DMS153 treated with DMSO at 0.1 percent for 48 hours (cell line): ENCODE measurements around the gene WLS.

Experiments
- DNase-seq: peaks from one replicate; lab custom pipeline; 2025; ENCODE audit not compliant: unreplicated experiment; lab: John Stamatoyannopoulos, UW

WLS gene

DNA sequence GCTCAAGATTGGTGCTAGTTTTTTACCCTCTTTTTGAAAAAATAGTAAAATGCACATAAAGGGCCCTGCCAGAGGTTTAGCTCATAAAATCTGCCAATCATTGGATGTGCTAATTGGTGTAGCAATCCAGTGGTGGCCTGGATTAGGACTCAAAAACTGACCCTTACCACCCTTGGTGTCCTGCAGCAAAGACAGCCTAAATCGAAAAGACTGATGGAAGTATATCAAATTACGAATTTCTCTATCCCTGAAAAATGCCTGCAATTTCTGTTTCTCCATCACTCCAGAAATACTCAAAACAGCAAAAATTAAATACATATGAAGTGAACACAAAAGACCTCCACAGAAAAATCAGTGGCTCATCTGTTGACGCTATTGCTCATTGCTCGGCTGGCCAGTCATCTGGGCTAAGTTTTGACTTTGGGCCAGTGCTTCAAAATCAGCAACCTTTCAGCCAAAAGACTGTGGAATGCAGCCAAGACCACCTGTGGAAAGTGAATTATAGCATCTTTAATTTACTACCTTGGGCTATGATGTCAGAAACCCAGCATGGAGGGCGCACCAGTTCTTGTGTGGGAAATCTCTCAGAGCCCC, 30.0 kb downstream of the WLS start:
- no peak for DNase-seq

DNA sequence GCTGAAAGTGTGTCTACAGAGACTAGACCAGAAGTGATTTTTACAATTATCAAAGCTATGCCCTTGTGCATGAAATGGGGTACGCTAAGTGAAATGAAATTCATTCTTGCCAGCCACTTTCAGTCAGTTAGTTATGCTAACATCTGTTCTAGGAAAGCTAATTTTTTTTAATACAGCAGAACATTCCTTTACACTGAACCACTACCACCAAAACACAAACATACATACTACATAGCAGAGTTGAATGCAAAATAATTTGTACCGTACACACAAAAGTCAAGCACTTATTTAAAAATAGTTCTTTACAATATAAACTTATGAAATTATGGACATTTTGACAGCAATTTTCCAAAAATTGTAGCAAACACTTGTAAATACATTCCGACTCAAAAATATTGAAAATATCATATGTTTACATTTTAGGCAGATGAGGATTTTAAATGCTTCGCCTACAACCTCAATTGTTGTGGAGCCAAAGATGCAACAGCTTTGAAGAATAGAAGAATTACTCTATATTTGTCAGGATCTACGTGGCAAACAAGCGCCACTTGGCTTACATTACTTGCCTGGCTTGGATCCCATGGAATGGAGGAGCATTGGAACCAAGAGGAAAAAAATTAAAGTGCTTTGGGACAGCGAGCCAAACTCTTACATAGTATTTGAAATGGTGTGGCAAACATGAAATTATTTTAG, 30.6 kb downstream of the WLS start:
- no peak for DNase-seq

DNA sequence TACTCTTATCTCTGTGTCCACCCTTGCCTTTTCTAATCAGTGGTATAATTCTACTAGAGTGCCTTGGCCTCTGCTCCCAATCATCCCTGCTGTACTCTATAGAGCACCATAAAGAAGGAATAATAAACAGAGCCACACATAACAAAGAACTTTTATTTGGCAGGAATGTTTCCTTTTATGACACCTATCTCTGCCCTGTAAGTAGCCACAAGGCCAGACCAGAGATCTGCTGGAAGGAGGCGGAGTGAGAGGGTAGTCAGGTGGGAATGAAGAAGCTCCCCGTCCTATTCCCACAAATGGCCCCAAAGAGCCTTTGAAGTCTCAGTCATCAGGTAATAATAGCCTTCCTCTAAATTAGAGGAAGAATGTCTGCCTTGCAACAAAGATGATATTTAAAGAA, 32.7 kb downstream of the WLS start:
- DNase-seq, result no peak

DNA sequence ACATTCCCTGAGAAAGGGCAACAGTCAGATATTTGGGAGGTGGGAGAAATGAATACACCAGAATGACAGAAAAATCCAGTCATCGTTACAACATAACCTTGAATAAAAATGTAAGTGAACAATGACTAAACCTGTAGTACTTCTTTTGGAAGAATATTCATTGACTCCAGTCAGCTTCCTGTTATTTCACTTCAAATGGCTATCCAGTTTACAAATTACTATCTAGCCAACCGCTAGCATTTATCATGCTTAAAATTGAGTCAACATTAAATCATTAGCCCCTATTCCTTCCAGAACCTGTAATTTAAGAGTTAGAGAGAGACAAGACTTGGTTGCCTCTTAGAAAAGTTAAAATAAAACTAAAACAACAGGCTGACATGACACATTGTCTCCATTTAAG, 33.6 kb downstream of the WLS start:
- no peak for DNase-seq

DNA sequence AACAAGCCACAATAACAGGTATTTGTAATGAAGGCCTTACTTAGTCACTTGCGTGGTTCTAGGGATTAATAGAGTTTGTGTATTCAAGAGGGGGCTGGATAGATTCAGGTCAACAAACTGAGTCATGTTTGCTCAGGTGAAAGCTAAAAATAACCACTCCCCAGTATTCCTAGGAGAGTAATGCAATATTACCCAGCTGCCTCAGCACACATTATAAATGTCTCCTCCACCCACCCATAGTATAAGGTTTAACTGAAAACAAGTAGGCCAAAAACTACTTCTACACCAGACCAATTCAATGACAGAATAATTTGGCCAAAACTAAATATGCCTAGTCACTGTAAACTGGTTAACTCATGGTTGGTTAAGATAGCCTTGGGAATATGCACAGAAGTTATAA, 34.4 kb downstream of the WLS start:
- DNase-seq, result peak; percentile 53

DNA sequence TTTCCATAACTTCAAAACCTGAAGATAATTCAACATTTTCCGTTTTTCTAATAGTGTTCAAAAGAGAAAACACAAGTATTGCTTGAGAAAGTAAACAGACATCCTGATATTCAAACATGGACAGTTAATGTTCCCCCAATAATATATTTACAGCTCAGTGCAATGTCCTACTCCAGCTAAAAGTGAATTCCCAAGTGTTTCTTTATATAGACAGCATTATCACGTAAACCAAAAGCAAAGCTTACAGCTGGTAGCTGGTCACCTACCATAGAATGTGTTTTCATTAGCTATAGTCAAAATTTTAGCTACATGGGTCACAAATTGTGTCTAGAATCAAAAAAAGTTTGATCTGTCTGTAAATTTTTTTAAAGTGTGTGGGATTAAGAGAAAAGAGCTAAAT, 34.9 kb downstream of the WLS start:
- no peak for DNase-seq

DNA sequence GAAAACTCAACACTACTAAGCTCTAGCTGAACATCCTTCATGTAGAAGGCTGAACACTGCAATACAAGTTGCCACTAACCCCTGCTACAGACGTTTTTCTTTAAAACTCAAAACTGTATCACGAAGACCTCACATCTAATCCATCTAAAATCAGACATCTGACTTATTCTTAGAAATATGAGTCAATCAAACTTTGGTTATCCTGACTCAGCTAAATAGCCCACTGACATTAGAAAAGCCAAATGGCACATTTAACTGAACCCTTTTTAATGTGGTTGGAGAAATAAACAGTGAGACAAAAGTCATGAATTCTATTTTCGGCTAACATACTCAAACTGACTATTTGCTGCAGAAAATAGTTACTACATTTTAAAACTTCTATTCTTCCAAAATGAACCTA, 35.6 kb downstream of the WLS start:
- DNase-seq, result no peak

DNA sequence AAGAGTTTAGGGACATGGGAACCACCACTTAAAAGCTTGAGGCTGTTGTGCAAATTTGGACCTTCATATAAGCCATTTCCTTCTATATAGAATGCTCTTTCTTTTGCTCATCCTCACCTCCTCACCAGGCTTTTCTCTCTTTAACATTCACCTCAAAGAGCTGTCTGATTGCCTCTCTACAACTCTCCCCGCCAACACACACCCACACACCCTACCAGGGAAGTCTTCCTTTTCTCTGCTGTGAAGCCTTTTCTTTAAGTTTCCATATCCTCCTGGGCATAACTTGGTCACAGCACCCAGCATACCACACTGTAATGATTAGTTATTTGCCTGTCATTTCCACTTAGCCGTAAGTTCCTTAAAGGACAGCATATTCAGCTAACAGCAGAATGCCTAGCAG, 40.6 kb downstream of the WLS start:
- DNase-seq, result no peak

DNA sequence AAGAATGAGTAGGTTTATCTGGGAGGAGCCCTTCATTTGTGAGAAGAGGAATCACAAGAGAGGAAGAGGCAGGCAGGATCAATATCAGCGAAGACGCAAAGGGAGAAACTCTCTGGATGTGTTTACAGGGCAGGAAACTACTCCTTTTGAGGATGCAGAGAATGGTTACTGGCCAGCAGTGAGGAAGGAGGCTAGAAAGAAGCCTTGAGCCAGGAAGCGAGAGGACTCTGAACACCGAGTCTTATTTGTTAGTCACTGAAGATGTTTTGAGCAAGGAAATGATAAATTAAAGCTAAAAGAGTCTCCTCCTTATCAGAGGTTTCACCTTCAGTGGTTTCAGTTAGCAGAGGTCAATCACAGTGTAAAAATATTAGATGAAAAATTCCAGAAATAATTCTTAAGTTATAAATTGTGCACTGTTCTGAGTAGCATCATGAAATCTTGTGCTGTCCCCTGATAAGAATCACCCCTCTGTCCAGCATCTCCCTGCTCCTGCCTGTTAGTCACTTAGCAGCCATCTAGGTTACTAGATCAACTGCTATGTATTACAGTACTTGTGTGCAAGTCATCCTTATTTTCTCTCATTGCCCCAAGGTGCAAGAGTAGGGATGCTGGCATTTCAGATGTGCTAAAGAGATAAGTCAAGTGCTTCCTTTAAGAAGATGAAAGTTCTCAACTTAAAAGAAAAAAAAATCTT, 43.5 kb downstream of the WLS start:
- DNase-seq, result no peak

DNA sequence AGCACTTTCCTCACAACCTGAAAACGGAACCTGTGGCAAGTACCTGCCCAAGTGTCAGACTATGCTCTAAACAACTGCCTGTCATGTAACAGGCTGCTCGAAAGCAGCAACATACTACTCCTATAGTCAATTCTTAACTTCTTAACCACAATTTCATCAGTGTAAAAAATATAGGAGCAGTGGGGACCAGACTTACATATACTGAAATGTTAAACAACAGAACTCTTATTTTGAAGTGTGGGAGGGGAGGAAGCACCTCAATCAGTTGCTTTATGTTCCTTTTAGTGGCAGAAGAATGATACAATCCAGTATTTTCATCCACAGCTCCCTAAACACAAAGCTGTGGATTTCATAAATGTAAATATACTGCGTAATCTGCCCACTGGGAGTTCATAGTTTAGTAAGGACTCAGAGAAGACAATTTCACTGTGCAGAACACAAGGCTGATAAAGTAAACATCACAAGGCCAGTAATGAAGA, 44.2 kb downstream of the WLS start:
- DNase-seq, result no peak

DNA sequence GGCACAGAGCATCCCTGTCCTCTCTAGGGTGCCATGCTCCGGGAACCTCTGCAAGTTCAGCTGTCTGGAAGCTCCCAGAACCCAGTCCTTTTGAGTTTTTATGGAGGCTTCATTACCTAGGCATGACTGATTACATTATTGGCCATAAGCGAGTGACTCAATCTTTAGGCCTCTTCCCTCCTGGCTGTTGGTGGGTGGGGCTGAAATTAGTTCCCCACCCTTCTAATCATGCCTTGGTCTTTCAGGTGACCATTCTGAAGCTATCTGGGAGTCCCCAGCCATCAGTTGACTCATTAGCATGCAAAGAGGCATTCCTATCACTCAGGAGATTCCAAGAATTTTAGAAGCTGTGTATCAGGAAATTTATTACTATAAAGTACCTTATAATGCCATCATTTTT, 46.6 kb downstream of the WLS start:
- DNase-seq, result no peak

DNA sequence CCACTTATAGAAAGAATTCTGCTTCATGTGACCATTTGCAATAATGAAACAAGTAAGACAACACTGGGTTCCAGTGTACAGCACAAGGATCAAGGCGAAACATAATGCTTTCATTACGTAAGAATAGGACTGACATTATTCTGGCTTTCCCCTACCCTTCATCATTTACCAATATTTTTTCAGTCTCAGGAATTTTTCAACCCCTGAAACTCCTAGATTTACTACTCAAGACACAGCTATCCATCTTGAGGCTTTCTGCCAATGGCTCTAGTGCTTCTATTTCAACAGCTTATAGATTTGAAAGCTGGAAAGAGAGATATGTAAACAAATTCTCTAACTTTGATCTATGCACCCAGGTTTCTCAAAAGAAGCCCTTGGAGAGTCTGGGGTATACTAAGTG, 48.4 kb downstream of the WLS start:
- no peak for DNase-seq

DNA sequence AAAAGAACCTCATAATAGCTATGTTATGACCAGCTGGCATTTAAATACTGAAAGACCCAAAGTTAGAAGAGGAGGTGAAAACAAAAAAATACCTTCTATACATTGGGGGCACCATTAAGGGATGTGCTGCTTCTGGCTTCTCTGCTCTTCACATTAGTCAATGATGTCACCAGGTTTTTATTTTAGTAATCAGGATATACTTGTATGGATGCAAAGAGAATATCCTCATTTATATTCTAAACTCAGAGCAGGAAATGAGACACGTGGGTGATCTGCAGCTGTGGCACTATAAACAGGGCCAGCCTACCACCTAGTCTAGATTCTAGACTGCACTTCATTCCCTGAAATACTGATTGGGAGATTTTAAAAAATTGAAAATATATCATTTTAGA, 51.2 kb downstream of the WLS start:
- no peak for DNase-seq

DNA sequence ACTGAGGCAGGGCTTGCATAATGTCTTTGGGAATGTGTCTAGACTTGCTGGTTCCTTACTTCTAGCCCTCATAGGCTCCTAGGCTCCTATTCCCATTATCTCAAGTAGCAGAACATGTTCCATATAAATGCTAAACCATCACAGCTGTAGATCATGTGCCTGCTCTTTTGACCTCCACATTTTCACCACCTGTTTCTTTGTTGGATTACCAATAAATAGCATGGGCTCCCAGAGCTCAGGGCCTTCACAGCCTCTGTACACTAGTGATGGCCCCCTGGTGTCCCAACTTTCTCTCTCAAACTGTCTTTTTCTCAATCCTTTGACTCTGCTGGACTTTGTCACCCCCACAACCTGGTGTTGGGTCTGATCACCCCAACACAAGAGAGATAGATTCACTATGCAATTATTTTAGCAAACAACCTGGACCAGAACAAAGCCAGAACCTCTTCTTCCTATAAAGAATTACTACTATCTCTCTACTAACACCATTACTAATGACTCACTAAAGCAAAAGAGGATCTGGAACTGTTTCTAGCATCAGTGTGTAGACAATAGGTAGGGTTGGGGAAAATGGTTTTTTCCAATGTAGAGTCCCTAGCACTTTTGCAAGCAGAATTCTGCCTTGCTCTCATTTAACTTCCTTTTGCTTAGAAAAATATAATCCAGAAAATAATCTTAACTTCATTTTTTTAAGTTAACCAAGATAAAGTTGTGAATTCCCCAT, 51.7 kb downstream of the WLS start:
- DNase-seq, result no peak

DNA sequence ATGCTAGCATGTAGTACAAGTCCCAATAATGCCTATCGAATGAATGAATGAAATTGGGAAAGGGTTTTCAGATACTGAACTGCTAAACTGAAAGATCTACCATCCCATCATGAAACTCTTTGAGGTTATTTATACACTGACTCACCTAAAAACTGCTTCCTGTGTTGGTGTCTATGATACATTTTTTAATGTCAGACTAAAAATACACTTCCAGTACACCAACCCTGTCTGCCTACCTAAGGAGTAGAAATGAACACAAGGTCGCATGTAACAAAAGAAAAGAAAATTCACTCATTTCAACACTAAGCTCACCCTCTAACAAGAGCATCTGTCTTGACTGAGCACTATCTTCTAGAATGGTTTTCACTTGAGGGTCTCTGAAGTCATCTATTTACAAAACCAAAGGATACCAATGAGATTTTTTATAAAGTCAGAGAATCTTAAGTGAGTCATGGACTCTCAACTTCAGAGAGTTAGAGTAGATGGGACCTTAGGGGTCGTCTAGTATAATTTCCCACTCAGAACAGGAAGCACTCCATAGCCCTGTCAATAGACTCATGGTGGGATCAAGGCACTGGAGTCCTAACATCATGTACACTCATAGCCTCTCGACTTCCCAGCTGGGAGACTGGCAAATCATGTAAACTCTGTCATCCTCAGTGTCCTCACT, 53.4 kb downstream of the WLS start:
- DNase-seq, result no peak

DNA sequence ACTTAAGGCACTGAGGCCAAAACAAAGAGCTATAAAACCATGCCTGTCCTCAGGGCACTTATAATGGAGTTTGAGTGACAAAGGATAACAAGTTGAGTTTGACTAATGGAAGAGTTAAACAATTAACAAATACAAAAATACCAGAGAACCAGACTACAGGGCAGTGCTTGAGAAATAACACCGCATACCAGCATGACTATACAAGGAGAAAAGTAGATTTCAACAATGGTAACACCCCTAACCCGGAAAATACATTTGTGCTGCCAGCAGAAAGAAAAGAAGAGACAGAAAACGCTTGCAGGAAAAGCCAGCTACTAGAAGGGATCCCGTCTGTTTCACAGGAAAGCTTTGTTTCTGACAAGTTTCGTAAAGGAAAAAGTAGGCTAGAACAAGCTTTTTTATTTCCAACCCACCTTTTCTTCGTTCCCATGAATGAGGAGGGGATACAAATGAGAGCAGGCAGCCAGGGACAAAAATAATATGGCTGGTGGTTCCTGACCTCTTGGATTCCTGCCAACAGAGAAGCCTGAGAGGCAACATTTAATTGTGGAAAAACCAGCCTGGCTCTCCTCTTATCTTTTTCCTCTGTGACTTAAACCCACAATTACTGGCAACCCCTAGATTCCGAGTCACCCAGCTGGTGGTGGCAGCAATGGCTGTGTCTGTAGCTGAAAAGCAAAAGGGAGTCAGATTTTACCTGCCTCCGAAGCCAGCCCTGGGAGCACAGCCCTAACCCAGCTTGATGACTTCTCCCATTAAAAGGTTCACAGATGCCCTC, 56.5 kb downstream of the WLS start:
- DNase-seq, result no peak

DNA sequence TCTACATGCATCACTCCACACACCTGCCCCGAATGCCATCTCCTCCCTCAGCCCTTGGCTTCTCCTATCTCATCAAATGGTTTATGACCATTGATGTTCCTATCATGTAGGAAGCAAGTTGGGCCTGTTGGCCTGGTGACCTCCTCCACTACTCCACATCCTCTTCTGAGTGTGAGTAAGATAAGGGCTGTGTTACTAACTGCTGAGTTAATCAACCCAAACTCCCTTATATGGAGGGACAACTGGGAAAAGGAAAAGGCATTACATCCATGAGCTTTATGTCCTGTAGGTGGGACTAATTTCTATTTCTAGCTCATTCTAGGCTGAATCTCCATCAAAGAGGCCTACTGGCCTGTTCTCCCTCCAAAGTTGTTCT, 57.6 kb downstream of the WLS start:
- no peak for DNase-seq

DNA sequence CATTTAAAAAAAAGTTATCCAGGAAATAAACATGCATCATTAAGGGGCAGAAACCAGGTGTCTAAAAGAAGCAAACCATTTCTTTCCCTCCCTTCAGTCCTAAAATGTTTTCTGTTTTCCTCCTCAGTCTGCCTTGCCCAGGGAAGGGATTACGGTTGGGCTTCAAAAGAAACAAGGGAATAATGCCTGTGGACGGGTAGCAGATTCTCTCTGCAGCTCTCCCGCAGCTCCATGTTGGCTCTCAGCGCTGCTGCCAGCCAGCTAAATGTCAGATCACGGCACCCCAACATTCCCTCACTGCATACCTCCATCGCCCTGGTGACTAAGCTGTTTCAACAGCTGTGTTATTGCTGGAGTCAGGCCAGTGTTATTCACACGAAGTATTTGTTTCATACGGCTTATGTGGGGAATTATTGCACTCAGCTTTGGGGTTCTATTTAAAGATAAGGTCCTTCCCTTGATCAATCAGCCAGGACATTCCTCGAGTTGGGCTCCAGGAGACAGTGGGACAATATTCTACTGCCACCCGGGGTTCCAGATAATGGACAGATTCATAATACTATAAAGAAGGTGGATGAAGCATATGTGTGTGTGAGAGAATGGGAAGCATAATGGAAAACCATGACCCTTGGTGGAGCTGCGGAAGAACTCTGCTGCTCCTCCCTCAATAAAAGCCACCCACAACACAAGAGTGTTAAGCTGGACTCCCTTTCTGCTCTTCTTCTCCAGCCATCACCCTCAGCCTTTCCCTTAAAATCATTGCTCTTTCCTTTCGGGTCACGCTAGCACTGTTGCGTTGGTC, 58.2 kb downstream of the WLS start:
- DNase-seq, result no peak

DNA sequence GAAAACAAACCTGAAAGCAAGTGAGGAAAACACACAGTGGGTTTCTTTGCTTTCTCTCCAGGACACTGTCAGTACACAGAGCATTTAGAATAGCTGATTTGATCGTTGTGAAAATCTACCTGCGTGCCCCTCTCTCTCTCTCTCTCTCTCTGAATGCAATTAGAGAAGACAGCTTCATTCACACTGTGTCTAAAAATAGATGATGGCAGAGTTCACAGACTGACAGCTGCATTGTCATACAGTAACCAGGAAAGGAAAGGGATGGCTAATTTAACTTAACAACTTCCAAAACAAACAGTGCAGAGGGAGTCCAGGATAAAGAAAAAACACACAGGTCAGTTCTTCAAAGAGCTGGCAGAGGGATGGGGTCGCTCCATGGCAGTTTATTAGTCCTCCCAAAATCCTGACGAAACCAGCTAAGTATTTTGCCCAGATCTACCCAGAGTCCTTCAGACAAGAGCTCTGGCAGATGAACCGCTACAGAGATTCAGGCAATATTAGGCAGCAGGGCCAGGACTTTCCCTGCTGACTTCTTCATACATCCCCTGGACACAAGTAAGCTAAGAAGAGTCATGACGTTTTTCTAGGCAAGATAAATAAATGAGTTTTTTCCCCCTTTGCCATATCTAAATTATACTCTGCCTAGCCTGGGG, 58.9 kb downstream of the WLS start:
- DNase-seq, result peak; percentile 14
